Peyer's patch (tissue), 4 donors: ENCODE results near the gene DDX19B. TPM values are rescaled to one million over a fixed set of nuclear protein-coding genes. Genes with fewer than 3 reads are reported as not detected.

ENCODE experiments used
- DNase-seq, 3 donors: peaks; one replicate each; pipeline ENCODE4 v3.0.0-alpha.2; 2017 to 2019
- H3K27ac ChIP-seq, 4 donors: fragments of 200-600 bp; sonication (generic); one replicate each; pipeline ENCODE4 v1.5.1; 2016 to 2019
- H3K27me3 ChIP-seq, 2 donors: fragments of 200-600 bp; sonication (generic); one replicate each; pipeline ENCODE4 v1.5.1; 2019
- H3K36me3 ChIP-seq, 3 donors: fragments of 200-600 bp; sonication (generic); one replicate each; pipeline ENCODE4 v1.5.1; 2016 to 2019
- H3K4me1 ChIP-seq, 4 donors: fragments of 200-600 bp; sonication (generic); one replicate each; pipeline ENCODE4 v1.5.1; 2016 to 2019
- H3K4me3 ChIP-seq, 4 donors: fragments of 200-600 bp; sonication (generic); 1 replicate in 3 of 4; 2 replicates in 1 of 4; pipeline ENCODE4 v1.5.1; 2016 to 2019; ENCODE audit warnings: mild to moderate bottlenecking in 1 of 4
- H3K9me3 ChIP-seq, 4 donors: fragments of 200-600 bp; sonication (generic); one replicate each; pipeline ENCODE4 v1.5.1; 2016 to 2019; ENCODE audit warnings: mild to moderate bottlenecking in 1 of 4
- CTCF ChIP-seq, 6 experiments: fragments of 450-650 bp in 4 of 6; fragments of 200-600 bp in 2 of 6; sonication (generic) in 1 of 6; IDR thresholded peaks; one replicate each; pipeline ENCODE4 v1.5.1; 2017 to 2019; ENCODE audit warnings: antibody characterized with exemption in 6 of 6, mild to moderate bottlenecking in 3 of 6, moderate library complexity in 1 of 6
- POLR2A ChIP-seq, 2 donors: fragments of 450-650 bp; IDR thresholded peaks; one replicate each; pipeline ENCODE4 v1.5.1; 2017; ENCODE audit warnings: antibody characterized with exemption in 2 of 2, mild to moderate bottlenecking in 2 of 2, moderate library complexity in 2 of 2
- total RNA-seq, 4 donors: library from RNA; depleted of rRNA; stranded (reverse); fragments of >200 nt; gene quantifications; one replicate each; pipeline ENCODE4 v1.1.0, GENCODE V29; 2016

The DDX19B gene
- total RNA-seq, 4 donors from 2014 or later: 26.2 to 53.4 (median 42.1) TPM

DNA sequence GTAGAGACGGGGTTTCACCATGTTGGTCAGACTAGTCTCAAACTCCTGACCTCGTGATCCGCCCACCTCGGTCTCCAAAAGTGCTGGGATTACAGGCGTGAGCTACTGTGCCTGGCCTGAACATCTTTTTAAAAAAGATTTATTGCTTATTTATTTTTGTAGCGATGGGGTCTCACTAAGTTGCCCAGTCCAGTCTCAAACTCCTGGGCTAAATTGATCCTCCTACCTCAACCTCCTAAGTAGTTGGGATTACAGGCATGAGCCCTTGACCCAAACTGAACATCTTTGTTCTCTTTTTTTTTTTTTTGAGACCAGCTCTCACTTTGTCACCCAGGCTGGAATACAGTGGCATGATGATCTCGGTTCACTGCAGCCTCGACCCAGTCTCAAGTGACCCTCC, 75.2 kb downstream of the DDX19B start:
- Histone ChIP-seq H3K9me3 (no peaks in the 10 kb centered on the region), H3K4me1 (no peaks in the 10 kb centered on the region), H3K4me3 (no peak overlapping the region), H3K27ac (no peak overlapping the region), H3K36me3 (peaks cover 0 to 59% (median 0%) of the 10 kb centered on the region in 3 donors), H3K27me3 (no peaks in the 10 kb centered on the region)
- no peak for TF ChIP-seq POLR2A (IDR thresholded peaks at IDR 0.05)
- no peak for TF ChIP-seq CTCF (IDR thresholded peaks at IDR 0.05)
- no peak for DNase-seq

GRCh38 chr16:70375636-70376611, 76.9 kb downstream of the DDX19B start:
- H3K27ac ChIP-seq: no peak overlapping the region
- no peak overlapping the region for H3K4me3 ChIP-seq
- H3K4me1 ChIP-seq: peaks cover 0 to 11% (median 3%) of the 10 kb centered on the region in 4 donors
- H3K27me3 ChIP-seq: no peaks in the 10 kb centered on the region
- H3K9me3 ChIP-seq: no peaks in the 10 kb centered on the region
- DNase-seq: no peak
- TF ChIP-seq POLR2A (IDR thresholded peaks at IDR 0.05) (no peak), CTCF (IDR thresholded peaks at IDR 0.05) (no peak)
- peaks cover 0 to 48% (median 0%) of the 10 kb centered on the region in 3 donors for H3K36me3 ChIP-seq

- peaks cover 0 to 33% (median 0%) of the 10 kb centered on the region in 3 donors for H3K36me3 ChIP-seq
- H3K27me3 ChIP-seq: no peaks in the 10 kb centered on the region
- no peak for TF ChIP-seq CTCF (IDR thresholded peaks at IDR 0.05)
- TF ChIP-seq POLR2A (IDR thresholded peaks at IDR 0.05): no peak
- no peak overlapping the region for H3K4me3 ChIP-seq
- no peak for DNase-seq
- H3K27ac ChIP-seq: no peak overlapping the region
- peaks cover 0 to 15% (median 3%) of the 10 kb centered on the region in 4 donors for H3K4me1 ChIP-seq
- no peaks in the 10 kb centered on the region for H3K9me3 ChIP-seq
Observed at GRCh38 chr16:70377782-70378181, 78.8 kb downstream of the DDX19B start.

- no peaks in the 10 kb centered on the region for H3K9me3 ChIP-seq
- H3K4me3 ChIP-seq: no peak overlapping the region
- no peak overlapping the region for H3K27ac ChIP-seq
- peaks cover 0 to 15% (median 3%) of the 10 kb centered on the region in 4 donors for H3K4me1 ChIP-seq
- no peak for DNase-seq
- H3K27me3 ChIP-seq: no peaks in the 10 kb centered on the region
- no peak for TF ChIP-seq CTCF (IDR thresholded peaks at IDR 0.05)
- TF ChIP-seq POLR2A (IDR thresholded peaks at IDR 0.05): no peak
- peaks cover 0 to 21% (median 0%) of the 10 kb centered on the region in 3 donors for H3K36me3 ChIP-seq
Observed at GRCh38 chr16:70378869-70379493, 80.0 kb downstream of the DDX19B start.

GRCh38 chr16:70380248-70380918, 81.4 kb downstream of the DDX19B start:
- TF ChIP-seq POLR2A (IDR thresholded peaks at IDR 0.05) (no peak), CTCF (IDR thresholded peaks at IDR 0.05) (no peak)

More at GRCh38 chr16:70380248-70380918, 81.4 kb downstream of the DDX19B start:
- peak; percentile 54 to 71 (median 62) for DNase-seq
- Histone ChIP-seq H3K36me3 (peaks cover 0 to 13% (median 0%) of the 10 kb centered on the region in 3 donors), H3K9me3 (no peaks in the 10 kb centered on the region), H3K4me3 (peak overlapping the region; percentile 72 to 79 (median 76)), H3K27ac (peak overlapping the region; percentile 76 to 96 (median 86)), H3K4me1 (peaks cover 0 to 15% (median 3%) of the 10 kb centered on the region in 4 donors), H3K27me3 (no peaks in the 10 kb centered on the region)
